ENCODE results near the gene MLLT10. TPM values are rescaled to one million over a fixed set of nuclear protein-coding genes. Genes with fewer than 3 reads are reported as not detected.
A peak's percentile ranks its signal among the peaks of the same experiment; 100 is the strongest.
"Not testable (repeated sequence)": the region's sequence is repeated elsewhere in the genome, so short reads cannot be mapped to it uniquely, and the experiment has no call there.

Gene MLLT10
- total RNA-seq, 6 experiments from 2014 or later, result 15.8 to 49.4 (median 20.1) TPM

DNA sequence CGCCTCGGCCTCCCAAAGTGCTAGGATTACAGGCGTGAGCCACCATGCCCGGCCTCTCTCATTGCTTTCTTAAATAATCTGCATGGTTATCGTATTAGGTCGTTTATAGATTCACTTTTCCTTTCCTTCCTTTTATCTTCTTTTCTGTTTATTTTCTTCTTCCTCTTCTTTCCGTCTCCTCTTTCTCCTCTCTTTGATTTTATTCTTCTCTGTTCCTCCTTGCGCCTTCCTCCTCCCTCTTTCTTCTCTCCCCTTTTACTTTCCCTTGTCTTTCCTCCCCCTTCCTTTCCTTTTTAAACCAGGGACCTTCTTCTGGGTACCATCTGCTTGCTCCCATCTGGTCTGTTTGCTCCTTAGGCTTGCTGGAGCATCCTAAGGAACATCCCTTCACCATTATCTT, 18.6 kb downstream of the MLLT10 start:
- intact Hi-C loops (cut with DNase I), result no loop called here
- H3K4me1 ChIP-seq, result peaks cover 0 to 6% (median 0%) of the 10 kb centered on the region in 4 donors
- ATAC-seq (no peak), DNase-seq (no peak)
- no peak overlapping the region for H3K4me3 ChIP-seq
- no peaks in the 10 kb centered on the region for H3K9me3 ChIP-seq
- H3K27ac ChIP-seq, result no peak overlapping the region
- H3K27me3 ChIP-seq, result no peaks in the 10 kb centered on the region
- WGBS (ENCODE audit: insufficient coverage, low coverage, low lambda C conversion rate, missing lambda C conversion rate), result 87% methylated on average over 8 of the region's 8 CpGs
- no peak for TF ChIP-seq POLR2A (IDR thresholded peaks at IDR 0.05)
- TF ChIP-seq, protein P1, sequence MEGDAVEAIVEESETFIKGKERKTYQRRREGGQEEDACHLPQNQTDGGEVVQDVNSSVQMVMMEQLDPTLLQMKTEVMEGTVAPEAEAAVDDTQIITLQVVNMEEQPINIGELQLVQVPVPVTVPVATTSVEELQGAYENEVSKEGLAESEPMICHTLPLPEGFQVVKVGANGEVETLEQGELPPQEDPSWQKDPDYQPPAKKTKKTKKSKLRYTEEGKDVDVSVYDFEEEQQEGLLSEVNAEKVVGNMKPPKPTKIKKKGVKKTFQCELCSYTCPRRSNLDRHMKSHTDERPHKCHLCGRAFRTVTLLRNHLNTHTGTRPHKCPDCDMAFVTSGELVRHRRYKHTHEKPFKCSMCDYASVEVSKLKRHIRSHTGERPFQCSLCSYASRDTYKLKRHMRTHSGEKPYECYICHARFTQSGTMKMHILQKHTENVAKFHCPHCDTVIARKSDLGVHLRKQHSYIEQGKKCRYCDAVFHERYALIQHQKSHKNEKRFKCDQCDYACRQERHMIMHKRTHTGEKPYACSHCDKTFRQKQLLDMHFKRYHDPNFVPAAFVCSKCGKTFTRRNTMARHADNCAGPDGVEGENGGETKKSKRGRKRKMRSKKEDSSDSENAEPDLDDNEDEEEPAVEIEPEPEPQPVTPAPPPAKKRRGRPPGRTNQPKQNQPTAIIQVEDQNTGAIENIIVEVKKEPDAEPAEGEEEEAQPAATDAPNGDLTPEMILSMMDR (IDR thresholded peaks at IDR 0.05), result no peak
- H3K36me3 ChIP-seq, result peaks cover 0 to 54% (median 16%) of the 10 kb centered on the region in 4 donors

DNA sequence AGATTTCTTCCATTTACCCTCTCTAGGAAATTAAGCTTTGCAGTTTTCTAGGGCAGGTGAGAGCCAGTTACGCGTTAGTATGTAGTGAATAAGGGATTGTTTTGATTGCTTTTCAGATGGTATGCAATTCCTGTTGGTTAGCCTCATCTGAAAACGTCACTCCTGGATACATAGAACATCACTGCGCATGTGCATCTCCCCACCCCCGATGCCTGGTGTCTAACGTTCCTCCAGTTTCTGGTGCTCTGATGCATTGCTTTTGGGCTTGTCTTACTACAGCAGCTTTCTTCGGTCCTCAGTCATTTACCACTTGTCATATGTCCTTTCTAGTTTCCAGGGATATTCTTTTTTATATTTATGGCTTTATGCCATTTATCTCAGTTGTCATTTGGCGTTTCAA, 22.5 kb downstream of the MLLT10 start:
- H3K4me1 ChIP-seq, result peaks cover 0 to 6% (median 0%) of the 10 kb centered on the region in 4 donors
- ATAC-seq (no peak), DNase-seq (no peak)
- H3K36me3 ChIP-seq, result peaks cover 0 to 53% (median 17%) of the 10 kb centered on the region in 4 donors
- 96% methylated on average over 7 of the region's 8 CpGs for WGBS (ENCODE audit: insufficient coverage, low coverage, low lambda C conversion rate, missing lambda C conversion rate)
- no peak overlapping the region for H3K27ac ChIP-seq
- no peak overlapping the region for H3K4me3 ChIP-seq
- TF ChIP-seq, protein P1 (IDR thresholded peaks at IDR 0.05), result no peak
- no peak for TF ChIP-seq POLR2A (IDR thresholded peaks at IDR 0.05)
- no peaks in the 10 kb centered on the region for H3K27me3 ChIP-seq
- intact Hi-C loops (cut with DNase I), result no loop called here
- no peaks in the 10 kb centered on the region for H3K9me3 ChIP-seq

DNA sequence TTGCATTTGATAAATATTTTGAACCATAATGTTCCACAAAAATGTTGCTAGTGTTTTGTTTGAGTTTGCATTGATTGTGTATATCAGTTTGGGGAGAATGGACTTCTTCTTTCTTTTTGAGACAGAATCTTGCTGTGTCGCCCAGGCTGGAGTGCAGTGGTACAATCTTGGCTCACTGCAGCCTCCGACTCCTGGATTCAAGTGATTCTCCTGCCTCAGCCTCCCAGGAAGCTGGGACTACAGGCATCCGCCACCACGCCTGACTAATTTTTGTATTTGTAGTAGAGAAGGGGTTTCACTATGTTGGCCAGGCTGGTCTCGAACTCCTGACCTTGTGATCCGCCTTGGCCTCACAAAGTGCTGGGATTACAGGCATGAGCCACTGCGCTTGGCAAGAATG, 25.0 kb downstream of the MLLT10 start:
- H3K4me3 ChIP-seq; H3K27ac ChIP-seq; H3K9me3 ChIP-seq; intact Hi-C loops (cut with DNase I); DNase-seq; ATAC-seq; H3K27me3 ChIP-seq; H3K4me1 ChIP-seq: not testable (repeated sequence)
- H3K36me3 ChIP-seq, result peaks cover 0 to 34% (median 16%) of the 10 kb centered on the region in 4 donors
- 93% methylated on average over 5 of the region's 7 CpGs for WGBS (ENCODE audit: insufficient coverage, low coverage, low lambda C conversion rate, missing lambda C conversion rate)

DNA sequence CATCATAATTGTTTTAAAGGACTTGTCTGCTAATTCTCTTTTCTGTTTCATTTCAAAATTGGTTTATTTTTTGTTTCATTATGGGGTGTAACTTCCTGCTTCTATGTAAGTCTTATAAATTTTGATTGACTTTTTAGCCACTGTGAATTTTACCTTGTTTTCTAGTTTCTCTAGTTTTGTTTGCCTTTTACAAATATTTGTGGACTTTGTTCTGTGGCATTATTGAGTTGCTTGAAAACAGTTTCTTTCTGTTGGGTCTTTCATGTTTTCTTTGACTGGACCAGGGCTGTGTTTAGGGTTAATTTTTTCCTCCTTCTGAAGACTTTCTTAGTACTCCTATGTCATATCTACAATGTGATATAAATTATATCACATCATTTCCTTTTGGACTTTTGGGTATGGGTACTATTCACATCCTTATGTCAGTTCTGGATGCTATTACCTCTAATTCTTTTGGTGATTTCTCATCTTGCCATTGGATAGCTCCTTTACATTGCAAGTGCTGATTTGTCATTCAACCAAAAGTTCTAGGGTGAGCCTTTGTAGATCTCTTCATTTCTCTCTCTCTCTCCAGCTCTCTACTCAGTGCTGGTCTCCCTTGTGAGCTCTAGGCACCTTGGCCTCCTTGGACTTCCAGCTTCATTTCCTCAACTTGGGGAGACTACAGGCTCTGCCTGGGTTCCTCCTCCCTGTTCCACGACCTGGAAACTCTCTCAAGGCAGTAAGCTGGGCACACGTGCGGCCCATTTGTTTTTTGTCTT, 36.9 kb downstream of the MLLT10 start:
- DNase-seq (no peak), ATAC-seq (peak; percentile 39 to 65 (median 44))
- TF ChIP-seq POLR2A (IDR thresholded peaks at IDR 0.05), result no peak
- TF ChIP-seq, protein P1 (IDR thresholded peaks at IDR 0.05), result no peak
- Histone ChIP-seq H3K9me3 (no peaks in the 10 kb centered on the region), H3K27ac (peak overlapping the region in 2 of 3 donors; percentile 15 to 49), H3K36me3 (no peaks in the 10 kb centered on the region), H3K27me3 (no peaks in the 10 kb centered on the region), H3K4me1 (peaks cover 0 to 49% (median 25%) of the 10 kb centered on the region in 4 donors), H3K4me3 (no peak overlapping the region)
- intact Hi-C loops (cut with DNase I), result no loop called here
- 56% methylated on average over 3 of the region's 3 CpGs for WGBS (ENCODE audit: insufficient coverage, low coverage, low lambda C conversion rate, missing lambda C conversion rate)

DNA sequence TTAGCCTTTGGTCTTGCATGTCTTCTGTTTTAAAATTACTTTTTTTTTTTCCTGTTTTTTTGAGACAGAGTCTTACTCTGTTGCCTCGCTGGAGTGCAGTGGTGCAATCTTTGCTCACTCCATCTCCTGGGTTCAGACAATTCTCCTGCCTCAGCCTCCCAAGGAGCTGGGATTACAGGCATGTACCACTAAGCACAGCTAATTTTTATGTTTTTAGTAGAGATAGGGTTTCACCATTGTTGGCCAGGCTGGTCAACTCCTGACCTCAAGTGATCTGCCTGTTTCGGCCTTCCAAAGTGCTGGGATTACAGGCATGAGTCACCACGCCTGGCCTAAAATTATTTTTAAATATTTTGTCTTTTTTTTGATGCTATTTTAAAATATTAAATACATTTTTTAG, 38.5 kb downstream of the MLLT10 start:
- no peak for DNase-seq
- TF ChIP-seq, protein P1 (IDR thresholded peaks at IDR 0.05), result no peak
- TF ChIP-seq POLR2A (IDR thresholded peaks at IDR 0.05), result no peak
- Histone ChIP-seq H3K9me3 (no peaks in the 10 kb centered on the region), H3K36me3 (no peaks in the 10 kb centered on the region), H3K4me3 (no peak overlapping the region), H3K27me3 (no peaks in the 10 kb centered on the region), H3K27ac (peak overlapping the region in 1 of 3 donors; percentile 9), H3K4me1 (peaks cover 0 to 38% (median 19%) of the 10 kb centered on the region in 4 donors)
- intact Hi-C loops (cut with DNase I), result no loop called here
- 29% methylated on average over 3 of the region's 3 CpGs for WGBS (ENCODE audit: insufficient coverage, low coverage, low lambda C conversion rate, missing lambda C conversion rate)
- ATAC-seq, result peak; percentile 54 to 78 (median 68)

DNA sequence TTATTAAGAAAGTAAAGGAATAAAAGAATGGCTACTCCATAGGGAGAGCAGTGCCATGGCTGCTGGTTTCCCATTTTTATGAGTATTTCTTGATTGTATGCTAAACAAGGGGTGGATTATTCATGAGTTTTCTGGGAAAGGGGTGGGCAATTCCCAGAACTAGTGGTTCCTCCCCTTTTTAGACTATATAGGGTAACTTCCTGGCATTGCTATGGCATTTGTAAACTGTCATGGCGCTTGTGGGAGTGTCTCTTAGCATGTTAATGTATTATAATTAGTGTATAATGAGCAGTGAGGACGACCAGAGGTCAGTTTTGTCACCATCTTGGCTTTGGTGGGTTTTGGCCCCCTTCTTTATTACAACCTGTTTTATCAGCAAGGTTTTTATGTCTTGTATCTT, 40.5 kb downstream of the MLLT10 start:
- ATAC-seq; H3K27ac ChIP-seq; H3K9me3 ChIP-seq; DNase-seq; H3K4me3 ChIP-seq; H3K27me3 ChIP-seq; intact Hi-C loops (cut with DNase I); H3K36me3 ChIP-seq: not testable (repeated sequence)
- WGBS (ENCODE audit: insufficient coverage, low coverage, low lambda C conversion rate, missing lambda C conversion rate), result 78% methylated on average over 1 of the region's 2 CpGs
- peaks cover 0 to 31% (median 16%) of the 10 kb centered on the region in 4 donors for H3K4me1 ChIP-seq

Data from right lobe of liver (tissue), 6 donors.